Stimulated activated memory B cell treated with anti-CD40 and anti-IgM and Interleukin-4, amounts not matched to agents 10 μg/mL and 1 μg/mL and 100 μg/mL, for 72 hours (primary cell): ENCODE data around the gene ZNF284.

ENCODE experiments used
- ATAC-seq: fragments of 150-1000 bp; cut with Tn5 transposase; 2 replicates; pipeline ENCODE4 v1.10.0; 2021
- H3K27ac Mint-ChIP-seq: one replicate; pipeline ENCODE4 v1.8.0; 2022; ENCODE audit warnings: mild to moderate bottlenecking, mixed read lengths
- H3K27me3 Mint-ChIP-seq: one replicate; pipeline ENCODE4 v1.8.0; 2022; ENCODE audit warnings: mixed read lengths
- H3K36me3 Mint-ChIP-seq: one replicate; pipeline ENCODE4 v1.8.0; 2022; ENCODE audit warnings: mixed read lengths
- H3K4me1 Mint-ChIP-seq: one replicate; pipeline ENCODE4 v1.8.0; 2022; ENCODE audit warnings: mixed read lengths
- H3K4me3 Mint-ChIP-seq: one replicate; pipeline ENCODE4 v1.8.0; 2022; ENCODE audit warnings: mild to moderate bottlenecking, moderate library complexity, mixed read lengths
- H3K9me3 Mint-ChIP-seq: one replicate; pipeline ENCODE4 v1.8.0; 2022; ENCODE audit warnings: mixed read lengths

The ZNF284 gene

DNA sequence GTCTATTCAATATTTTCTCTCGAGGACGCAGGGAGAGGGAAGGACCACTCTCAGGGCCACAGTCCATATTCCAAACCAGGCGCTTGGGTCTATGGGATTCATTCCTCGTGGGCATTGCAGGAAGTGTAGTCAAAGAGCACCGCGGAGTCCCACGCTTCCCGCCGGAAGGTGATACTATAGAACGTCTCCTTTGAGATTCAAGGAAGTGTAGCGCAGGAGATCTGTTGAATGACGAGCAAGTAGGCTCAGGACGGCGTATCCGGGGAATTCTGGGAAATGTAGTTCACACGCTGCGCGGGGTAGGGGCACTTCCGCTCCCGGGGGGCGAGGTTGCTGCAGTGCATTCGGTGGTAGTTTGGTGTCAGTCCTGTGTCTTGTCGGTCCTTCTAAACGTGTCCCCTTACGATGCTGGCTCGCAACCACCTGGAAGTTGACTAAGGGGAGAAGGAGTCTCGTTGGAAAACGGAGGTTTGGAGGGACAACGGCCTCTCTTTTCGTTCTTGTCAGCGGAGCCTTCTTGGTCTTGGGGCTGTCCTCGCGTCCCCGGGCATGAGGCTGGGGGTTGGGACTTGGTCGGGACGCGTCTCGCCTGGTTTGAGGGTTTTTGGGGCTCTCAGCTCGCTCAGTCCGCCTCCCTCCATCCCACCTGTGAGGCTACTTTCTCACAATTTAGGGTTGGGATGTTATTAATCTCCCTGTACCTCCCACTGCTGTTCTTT, at the start of gene ZNF284:
Gene ZNF284, plus strand, starts transcription at position 336 of the 719 bp plus-strand sequence. CDS start 4,231 bp downstream, outside the sequence.
- Mint-ChIP-seq H3K4me1 (peaks cover 23% of the 10 kb centered on the region), H3K4me3 (peak within 1 kb of the TSS; percentile 90), H3K9me3 (peaks cover 28% of the 10 kb centered on the region), H3K36me3 (peaks cover 33% of the 10 kb centered on the region), H3K27ac (peak within 1 kb of the TSS; percentile 83), H3K27me3 (no peaks in the 10 kb centered on the region)
- peak; percentile 96 for ATAC-seq

DNA sequence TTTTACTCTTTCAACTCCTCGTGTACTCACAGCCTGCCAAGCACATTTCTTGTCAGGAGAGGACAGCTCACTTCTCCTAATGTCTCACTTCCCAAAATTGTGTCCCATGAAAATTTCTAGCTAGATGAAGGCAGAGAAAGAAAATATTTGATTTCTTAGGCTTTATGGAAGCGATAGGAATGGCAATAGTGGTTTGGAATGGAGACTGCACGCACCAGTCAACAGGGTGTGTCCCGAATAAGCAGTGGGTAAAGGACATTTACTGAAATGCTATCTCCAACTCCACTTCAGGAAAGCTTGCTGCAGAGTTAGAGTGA, 47.1 kb upstream of the ZNF284 start:
- H3K36me3 Mint-ChIP-seq: peaks cover 50% of the 10 kb centered on the region
- H3K27me3 Mint-ChIP-seq: peaks cover 5% of the 10 kb centered on the region
- no peak for ATAC-seq
- peaks cover 18% of the 10 kb centered on the region for H3K4me1 Mint-ChIP-seq
- peak overlapping the region; percentile 91 for H3K27ac Mint-ChIP-seq
- H3K4me3 Mint-ChIP-seq: peak overlapping the region; percentile 100
- peaks cover 22% of the 10 kb centered on the region for H3K9me3 Mint-ChIP-seq

DNA sequence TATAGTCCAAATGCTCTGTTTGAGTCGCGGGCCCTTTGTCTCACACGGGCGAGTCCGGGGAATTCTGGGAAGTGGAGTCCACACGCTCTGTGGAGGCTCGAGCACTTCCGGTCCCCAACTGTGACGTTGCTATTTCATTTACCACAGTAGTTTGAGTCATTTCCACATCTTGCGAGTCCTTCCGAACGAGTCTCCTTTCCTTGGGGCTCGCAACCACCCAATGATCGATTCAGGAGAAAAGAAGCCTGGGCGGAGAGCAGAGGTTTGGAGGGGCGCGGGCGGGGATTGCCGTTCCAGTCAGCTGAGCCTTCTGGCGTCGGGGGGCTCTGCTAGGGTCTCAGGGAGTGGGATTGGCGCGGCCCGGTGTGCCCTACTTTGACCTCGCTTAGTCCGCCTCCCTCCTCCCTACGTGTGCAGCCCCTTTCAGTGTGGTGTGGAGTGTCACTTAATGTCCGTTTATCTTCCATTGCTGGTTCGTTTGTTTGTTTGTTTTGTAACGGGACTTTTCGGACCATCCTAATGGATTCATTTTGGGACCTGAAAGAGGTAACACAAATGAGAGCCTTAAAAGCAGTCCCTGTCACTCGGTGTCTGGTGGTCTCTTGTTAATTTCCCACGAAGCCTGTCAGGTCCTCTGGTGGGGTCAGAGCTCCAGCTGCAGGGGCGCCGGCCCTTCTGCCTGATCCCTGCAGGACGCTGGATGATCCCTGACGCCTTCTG, 46.6 kb upstream of the ZNF284 start, which contains the start of gene ZNF222:
Gene ZNF222, plus strand, starts transcription at position 163 of the 720 bp plus-strand sequence. Its CDS starts 58 bp downstream, at position 221.
- peak within 1 kb of the TSS; percentile 91 for H3K27ac Mint-ChIP-seq
- peak within 1 kb of the TSS; percentile 100 for H3K4me3 Mint-ChIP-seq
- H3K36me3 Mint-ChIP-seq: peaks cover 55% of the 10 kb centered on the region
- peak; percentile 99 for ATAC-seq
- peaks cover 18% of the 10 kb centered on the region for H3K4me1 Mint-ChIP-seq
- H3K9me3 Mint-ChIP-seq: peaks cover 19% of the 10 kb centered on the region
- H3K27me3 Mint-ChIP-seq: no peaks in the 10 kb centered on the region

DNA sequence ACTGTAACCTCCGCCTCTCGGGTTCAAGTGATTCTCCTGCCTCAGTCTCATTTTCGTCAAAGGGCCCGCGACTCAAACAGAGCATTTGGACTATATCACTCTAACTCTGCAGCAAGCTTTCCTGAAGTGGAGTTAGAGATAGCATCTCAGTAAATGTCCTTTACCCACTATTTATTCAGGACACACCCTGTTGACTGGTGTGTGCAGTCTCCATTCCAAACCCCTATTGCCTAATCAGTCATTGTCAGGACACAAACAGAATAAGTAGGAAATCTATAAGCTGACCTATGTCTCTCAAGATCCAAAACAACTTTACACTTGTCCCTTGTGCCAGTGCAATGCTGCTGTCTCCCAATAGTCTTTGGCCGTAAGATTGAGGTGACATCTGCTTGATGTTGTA, 45.3 kb upstream of the ZNF284 start:
- ATAC-seq: no peak
- Mint-ChIP-seq H3K27ac (no peak overlapping the region), H3K27me3 (no peaks in the 10 kb centered on the region), H3K4me3 (no peak overlapping the region), H3K9me3 (peaks cover 19% of the 10 kb centered on the region), H3K4me1 (peaks cover 18% of the 10 kb centered on the region), H3K36me3 (peaks cover 67% of the 10 kb centered on the region)

DNA sequence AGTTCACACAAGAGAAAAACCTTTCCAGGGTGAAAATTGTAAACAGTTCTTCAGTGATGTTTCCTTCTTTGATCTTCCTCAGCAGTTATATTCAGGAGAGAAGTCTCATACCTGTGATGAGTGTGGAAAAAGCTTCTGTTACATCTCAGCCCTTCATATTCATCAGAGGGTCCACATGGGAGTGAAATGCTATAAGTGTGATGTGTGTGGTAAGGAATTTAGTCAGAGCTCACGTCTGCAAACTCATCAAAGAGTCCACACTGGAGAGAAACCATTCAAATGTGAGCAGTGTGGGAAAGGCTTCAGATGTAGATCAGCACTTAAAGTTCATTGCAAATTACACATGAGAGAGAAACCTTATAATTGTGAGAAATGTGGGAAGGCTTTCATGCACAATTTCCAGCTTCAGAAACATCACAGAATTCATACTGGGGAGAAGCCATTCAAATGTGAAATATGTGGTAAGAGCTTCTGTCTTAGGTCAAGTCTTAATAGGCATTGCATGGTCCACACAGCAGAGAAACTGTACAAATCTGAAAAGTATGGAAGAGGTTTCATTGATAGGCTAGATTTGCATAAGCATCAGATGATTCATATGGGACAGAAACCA, 39.9 kb upstream of the ZNF284 start:
- Mint-ChIP-seq H3K4me3 (no peak overlapping the region), H3K27me3 (no peaks in the 10 kb centered on the region), H3K36me3 (peaks cover 79% of the 10 kb centered on the region), H3K27ac (no peak overlapping the region), H3K9me3 (peaks cover 47% of the 10 kb centered on the region), H3K4me1 (no peaks in the 10 kb centered on the region)
- no peak for ATAC-seq

DNA sequence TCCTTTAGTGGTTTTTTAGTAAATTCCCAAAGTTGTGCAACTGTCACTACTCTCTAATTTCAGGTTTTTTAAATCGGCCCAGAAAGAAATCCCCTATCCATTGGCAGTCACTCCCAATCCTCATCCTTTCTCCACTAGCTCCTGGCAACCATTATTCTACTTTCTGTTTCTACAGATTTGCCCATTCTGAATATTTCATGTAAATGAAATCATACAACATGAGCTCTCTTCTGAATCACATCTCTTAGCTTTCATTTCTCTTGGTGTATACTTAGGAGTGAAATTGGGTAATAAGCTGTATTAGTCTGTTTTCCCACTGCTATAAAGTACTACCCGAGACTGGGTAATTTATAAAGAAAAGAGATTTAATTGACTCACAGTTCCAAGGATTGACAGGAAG, 29.8 kb upstream of the ZNF284 start:
- no peak overlapping the region for H3K27ac Mint-ChIP-seq
- H3K9me3 Mint-ChIP-seq: peaks cover 34% of the 10 kb centered on the region
- ATAC-seq: no peak

DNA sequence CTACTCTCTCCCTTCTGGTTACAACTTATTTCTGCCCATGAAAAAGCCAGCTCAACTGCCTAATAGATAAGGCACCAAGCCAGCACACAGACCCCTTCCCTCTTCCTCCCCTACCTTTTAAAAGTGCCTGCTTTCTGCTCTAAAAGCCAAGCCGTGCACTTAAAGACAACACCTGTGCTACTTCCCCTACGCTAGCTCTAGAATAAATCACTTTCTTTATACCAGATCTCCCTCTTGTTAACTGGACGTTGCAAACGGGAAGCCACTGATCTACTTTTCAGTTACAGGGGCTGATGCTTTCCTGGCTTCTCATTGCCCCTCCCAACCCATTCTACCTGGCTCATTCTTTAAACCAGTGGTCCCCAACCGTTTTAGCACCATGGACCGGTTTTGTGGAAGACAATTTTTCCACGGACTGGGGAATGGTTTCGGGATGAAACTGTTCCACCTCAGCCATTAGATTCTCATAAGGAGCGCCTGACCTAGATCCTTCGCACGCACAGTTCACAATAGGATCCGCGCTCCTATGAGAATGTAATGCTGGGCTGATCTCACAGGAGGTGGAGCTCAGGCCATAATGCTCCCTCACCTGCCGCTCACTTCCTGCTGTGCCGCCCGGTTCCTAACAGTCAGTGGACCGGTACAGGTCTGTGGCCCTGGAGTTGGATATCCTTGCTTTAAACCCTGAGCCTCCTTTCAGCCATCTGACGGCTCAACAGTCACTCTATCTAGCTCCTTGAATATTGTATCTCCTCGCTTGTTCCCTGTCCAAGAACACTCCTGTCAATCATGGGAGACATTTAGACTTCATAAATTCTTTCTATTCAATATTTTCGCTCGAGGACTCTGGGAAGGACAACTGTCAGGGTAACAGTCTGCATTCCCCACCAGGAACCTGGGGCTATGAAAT, 21.0 kb upstream of the ZNF284 start:
- Mint-ChIP-seq H3K4me3 (peak overlapping the region; percentile 83), H3K36me3 (peaks cover 41% of the 10 kb centered on the region), H3K9me3 (peaks cover 19% of the 10 kb centered on the region), H3K27ac (peak overlapping the region; percentile 66), H3K27me3 (peaks cover 26% of the 10 kb centered on the region), H3K4me1 (peaks cover 13% of the 10 kb centered on the region)
- peak; percentile 76 for ATAC-seq

More for the DNA sequence above, 29.8 kb upstream of the ZNF284 start:
- Mint-ChIP-seq H3K27me3 (peaks cover 19% of the 10 kb centered on the region), H3K4me3 (no peak overlapping the region), H3K36me3 (peaks cover 6% of the 10 kb centered on the region), H3K4me1 (no peaks in the 10 kb centered on the region)

DNA sequence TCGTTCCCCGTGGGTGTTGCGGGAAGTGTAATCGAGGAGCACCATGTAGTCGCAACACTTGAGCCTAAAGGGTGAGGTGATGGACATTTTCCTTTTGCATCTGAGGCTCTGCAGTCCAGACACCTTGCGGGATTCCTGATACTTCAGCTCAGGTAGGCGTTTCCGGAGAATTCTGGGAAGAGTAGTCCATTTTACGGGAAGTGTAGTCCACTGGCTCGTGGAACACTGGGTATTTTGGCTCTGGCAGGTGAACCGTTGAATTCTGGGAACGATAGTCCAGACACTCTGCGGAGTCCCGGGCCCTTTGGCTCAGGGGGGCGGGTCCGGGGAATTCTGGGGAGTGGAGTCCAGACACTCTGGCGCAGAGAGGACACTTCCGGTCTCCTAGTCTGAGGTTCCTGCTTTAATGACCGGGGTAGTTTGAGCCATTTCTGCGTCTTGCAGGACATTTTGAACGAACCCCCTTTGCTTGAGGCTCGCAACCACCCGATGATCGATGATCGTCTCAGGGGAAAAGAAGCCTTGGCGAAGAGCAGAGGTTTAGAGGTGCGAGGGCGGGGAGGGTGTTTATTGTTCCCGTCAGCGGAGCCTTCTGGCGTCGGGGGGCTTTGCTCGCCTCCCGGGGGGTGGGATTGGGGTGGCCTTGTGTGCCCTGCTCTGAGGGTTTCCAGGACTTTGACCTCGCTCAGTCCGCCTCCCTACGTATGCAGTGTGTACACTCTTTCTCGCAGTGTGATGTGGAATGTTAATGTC, 20.1 kb upstream of the ZNF284 start, which contains the start of gene ZNF223:
Gene ZNF223, plus strand, starts transcription at position 387 of the 753 bp plus-strand sequence. CDS start 3,141 bp downstream, outside the sequence.
- H3K9me3 Mint-ChIP-seq: peaks cover 16% of the 10 kb centered on the region
- peak within 1 kb of the TSS; percentile 83 for H3K4me3 Mint-ChIP-seq
- peak; percentile 92 for ATAC-seq
- peaks cover 13% of the 10 kb centered on the region for H3K4me1 Mint-ChIP-seq
- H3K27ac Mint-ChIP-seq: peak within 1 kb of the TSS; percentile 66
- H3K36me3 Mint-ChIP-seq: peaks cover 46% of the 10 kb centered on the region
- H3K27me3 Mint-ChIP-seq: peaks cover 26% of the 10 kb centered on the region

DNA sequence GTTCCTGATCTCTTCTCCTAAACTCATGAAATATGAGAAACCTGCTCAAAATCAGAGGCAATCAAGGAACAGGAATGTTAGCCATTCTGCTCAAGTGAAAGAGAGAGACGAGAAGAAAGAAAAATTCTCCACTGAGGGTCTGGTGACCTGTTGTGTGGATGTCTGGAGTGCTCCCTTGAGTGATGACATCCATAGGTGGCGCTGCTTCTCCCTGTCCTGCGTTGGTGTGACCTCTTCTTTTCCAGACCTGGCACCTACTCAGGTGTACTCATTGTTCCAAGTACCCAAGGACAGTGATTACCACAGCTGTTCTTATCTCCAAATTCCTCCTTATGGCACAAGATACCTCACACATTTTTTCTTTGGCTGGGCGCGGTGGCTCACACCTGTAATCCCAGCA, 16.1 kb upstream of the ZNF284 start:
- Mint-ChIP-seq H3K4me1 (peaks cover 8% of the 10 kb centered on the region), H3K27me3 (peaks cover under 1% of the 10 kb centered on the region), H3K9me3 (peaks cover 11% of the 10 kb centered on the region), H3K36me3 (peaks cover 79% of the 10 kb centered on the region), H3K27ac (no peak overlapping the region), H3K4me3 (no peak overlapping the region)
- no peak for ATAC-seq

DNA sequence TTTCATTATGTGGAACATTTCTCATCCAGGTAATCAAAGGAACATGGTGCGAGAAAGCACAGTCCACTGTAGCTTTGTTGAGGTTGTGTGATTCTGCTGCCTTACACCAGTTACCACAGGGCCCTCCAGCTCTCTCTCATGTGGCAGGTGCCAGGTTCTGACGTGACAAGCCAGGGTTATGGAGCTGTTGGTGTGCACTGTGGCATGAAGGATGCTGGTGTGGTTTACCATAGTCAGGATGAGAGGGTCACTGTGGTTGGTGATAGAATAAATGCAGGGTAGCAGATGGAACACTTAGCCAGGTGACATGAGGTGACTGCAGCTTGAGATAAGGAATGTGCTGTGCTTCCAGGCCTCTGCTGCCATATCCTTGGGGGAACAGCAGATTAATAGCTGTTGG, 12.7 kb upstream of the ZNF284 start:
- no peak for ATAC-seq
- peaks cover 92% of the 10 kb centered on the region for H3K36me3 Mint-ChIP-seq
- H3K9me3 Mint-ChIP-seq: peaks cover 9% of the 10 kb centered on the region
- no peaks in the 10 kb centered on the region for H3K27me3 Mint-ChIP-seq
- no peak overlapping the region for H3K4me3 Mint-ChIP-seq
- H3K4me1 Mint-ChIP-seq: no peaks in the 10 kb centered on the region
- no peak overlapping the region for H3K27ac Mint-ChIP-seq

DNA sequence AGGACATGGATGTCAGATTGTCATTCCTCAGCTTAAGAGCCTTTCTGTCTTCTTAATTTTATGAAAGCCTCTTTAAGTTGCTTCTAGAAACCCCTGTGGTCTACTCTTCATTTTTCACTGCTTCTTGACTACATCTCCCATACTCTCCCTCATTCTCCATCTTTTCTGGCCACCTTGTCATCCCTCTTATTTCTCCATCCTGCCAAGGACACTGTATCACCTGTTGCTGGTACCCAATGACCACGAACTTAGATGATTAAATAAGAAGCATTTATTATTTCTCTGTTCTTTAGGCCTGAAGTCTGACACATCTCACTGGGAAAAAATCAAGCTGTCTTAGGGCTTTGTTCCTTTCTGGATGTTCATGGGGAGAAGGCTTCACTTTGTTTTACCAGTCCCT, 10.9 kb upstream of the ZNF284 start:
- Mint-ChIP-seq H3K36me3 (peaks cover 86% of the 10 kb centered on the region), H3K27me3 (no peaks in the 10 kb centered on the region), H3K27ac (no peak overlapping the region), H3K4me1 (no peaks in the 10 kb centered on the region), H3K9me3 (peaks cover 9% of the 10 kb centered on the region), H3K4me3 (no peak overlapping the region)
- no peak for ATAC-seq

DNA sequence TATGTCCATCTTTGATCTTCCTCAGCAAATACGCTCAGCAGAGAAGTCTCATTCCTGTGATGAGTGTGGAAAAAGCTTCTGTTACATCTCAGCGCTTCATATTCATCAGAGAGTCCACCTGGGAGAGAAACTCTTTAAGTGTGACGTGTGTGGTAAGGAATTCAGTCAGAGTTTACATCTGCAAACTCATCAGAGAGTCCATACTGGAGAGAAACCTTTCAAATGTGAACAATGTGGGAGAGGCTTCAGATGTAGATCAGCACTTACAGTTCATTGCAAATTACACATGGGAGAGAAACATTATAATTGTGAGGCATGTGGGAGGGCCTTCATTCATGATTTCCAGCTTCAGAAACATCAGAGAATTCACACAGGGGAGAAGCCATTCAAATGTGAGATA, 5.7 kb upstream of the ZNF284 start:
- H3K36me3 Mint-ChIP-seq: peaks cover 65% of the 10 kb centered on the region
- H3K4me1 Mint-ChIP-seq: peaks cover 4% of the 10 kb centered on the region
- ATAC-seq: no peak
- no peak overlapping the region for H3K27ac Mint-ChIP-seq
- no peak overlapping the region for H3K4me3 Mint-ChIP-seq
- H3K27me3 Mint-ChIP-seq: no peaks in the 10 kb centered on the region
- peaks cover 30% of the 10 kb centered on the region for H3K9me3 Mint-ChIP-seq

DNA sequence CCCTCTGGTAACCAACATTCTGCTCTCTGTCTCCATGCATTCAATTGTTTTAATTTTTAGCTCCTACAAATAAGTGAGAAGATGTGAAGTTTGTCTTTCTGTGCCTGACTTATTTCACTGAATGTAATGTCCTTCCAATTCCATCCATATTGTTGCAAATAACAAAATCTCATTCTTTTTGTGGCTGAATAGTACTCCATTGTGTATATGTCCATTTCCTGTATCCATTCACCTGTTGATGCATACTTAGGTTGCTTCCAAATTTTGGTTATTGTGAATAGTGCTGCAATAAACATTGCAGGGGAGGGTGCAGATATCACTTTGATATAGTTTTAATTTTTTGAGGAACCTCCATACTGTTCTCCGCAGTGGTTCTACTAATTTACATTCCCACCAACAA, 2.5 kb upstream of the ZNF284 start:
- ATAC-seq: no peak
- H3K27me3 Mint-ChIP-seq: no peaks in the 10 kb centered on the region
- H3K36me3 Mint-ChIP-seq: peaks cover 39% of the 10 kb centered on the region
- H3K27ac Mint-ChIP-seq: no peak overlapping the region
- peaks cover 36% of the 10 kb centered on the region for H3K9me3 Mint-ChIP-seq
- no peak overlapping the region for H3K4me3 Mint-ChIP-seq
- peaks cover 23% of the 10 kb centered on the region for H3K4me1 Mint-ChIP-seq
